GM18907 (cell line): ENCODE data around the gene ZNF436.
A peak's percentile ranks its signal among the peaks of the same experiment; 100 is the strongest.

Experiments
- ATAC-seq: cut with Tn5 transposase; IDR thresholded peaks from one replicate; pipeline ENCODE4 v1.9.1; 2021; ENCODE audit warnings: mild to moderate bottlenecking, moderate library complexity; ENCODE audit not compliant: unreplicated experiment

ZNF436 gene

GRCh38 chr1:23367791-23368561, 1.7 kb downstream of the ZNF436 start:
- peak; percentile 92 for ATAC-seq

- ATAC-seq, result no peak
Observed at GRCh38 chr1:23367451-23367790, 2.2 kb downstream of the ZNF436 start.

GRCh38 chr1:23366598-23366997, 3.0 kb downstream of the ZNF436 start:
- ATAC-seq, result no peak

GRCh38 chr1:23366146-23366545, 3.5 kb downstream of the ZNF436 start:
- no peak for ATAC-seq

- no peak for ATAC-seq
Observed at GRCh38 chr1:23362218-23362713, 7.4 kb downstream of the ZNF436 start.

GRCh38 chr1:23358310-23358875, 11.2 kb downstream of the ZNF436 start:
- no peak for ATAC-seq

- ATAC-seq, result no peak
Observed at GRCh38 chr1:23357138-23357908, 12.3 kb downstream of the ZNF436 start.

GRCh38 chr1:23356471-23357137, 13.0 kb downstream of the ZNF436 start:
- ATAC-seq, result no peak

- ATAC-seq, result no peak
Observed at GRCh38 chr1:23354245-23354644, 15.4 kb downstream of the ZNF436 start.

GRCh38 chr1:23352096-23352695, 17.4 kb downstream of the ZNF436 start:
- ATAC-seq, result no peak

- ATAC-seq, result no peak
Observed at GRCh38 chr1:23345920-23346319, 23.7 kb downstream of the ZNF436 start.

GRCh38 chr1:23344987-23345472, 24.6 kb downstream of the ZNF436 start:
- ATAC-seq, result no peak

- peak; percentile 95 for ATAC-seq
Observed at GRCh38 chr1:23344111-23344986, 25.3 kb downstream of the ZNF436 start, which contains the start of gene HNRNPR. TSS of gene HNRNPR (minus strand) at chr1:23344284. CDS start at chr1:23341008, 3,276 bp downstream.

GRCh38 chr1:23343221-23344110, 26.2 kb downstream of the ZNF436 start:
- ATAC-seq, result peak; percentile 21

GRCh38 chr1:23341931-23342692, 27.5 kb downstream of the ZNF436 start:
- no peak for ATAC-seq

- no peak for ATAC-seq
Observed at GRCh38 chr1:23339632-23340031, 30.0 kb downstream of the ZNF436 start.

GRCh38 chr1:23337869-23338268, 31.8 kb downstream of the ZNF436 start:
- no peak for ATAC-seq

GRCh38 chr1:23331713-23332112, 37.9 kb downstream of the ZNF436 start:
- ATAC-seq, result no peak
